Right hindlimb (tissue), 1 donor: Measurements from ENCODE around the gene SLC12A5.
A peak's percentile ranks its signal among the peaks of the same experiment; 100 is the strongest.

Source experiments
- DNase-seq: peaks from one replicate; pipeline ENCODE4 v3.0.0-alpha.2; 2018

The SLC12A5 gene

DNA sequence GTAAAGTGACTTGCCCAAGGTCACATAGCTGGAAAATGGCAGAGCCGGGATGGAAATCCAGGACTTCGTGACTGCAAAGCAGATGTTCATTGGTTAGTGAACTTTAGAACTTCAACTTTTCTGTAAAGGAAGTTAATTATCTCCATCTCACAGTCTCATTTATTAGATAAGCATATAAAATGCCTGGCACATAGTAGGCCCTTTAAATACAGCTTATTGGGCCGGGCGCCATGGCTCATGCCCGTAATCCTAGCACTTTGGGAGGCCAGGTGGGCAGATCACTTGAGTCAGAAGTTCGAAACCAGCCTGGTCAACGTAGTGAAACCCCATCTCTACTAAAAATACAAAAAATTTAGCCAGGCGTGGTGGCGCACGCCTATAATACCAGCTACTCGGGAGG lies 22.1 kb upstream of the SLC12A5 start:
- no peak for DNase-seq

- DNase-seq: no peak
Observed at GRCh38 chr20:46007671-46008070, 21.3 kb upstream of the SLC12A5 start.

- DNase-seq: no peak
Observed at GRCh38 chr20:46009816-46010215, 19.2 kb upstream of the SLC12A5 start.

GRCh38 chr20:46010491-46011391 lies 18.3 kb upstream of the SLC12A5 start:
- no peak for DNase-seq

DNA sequence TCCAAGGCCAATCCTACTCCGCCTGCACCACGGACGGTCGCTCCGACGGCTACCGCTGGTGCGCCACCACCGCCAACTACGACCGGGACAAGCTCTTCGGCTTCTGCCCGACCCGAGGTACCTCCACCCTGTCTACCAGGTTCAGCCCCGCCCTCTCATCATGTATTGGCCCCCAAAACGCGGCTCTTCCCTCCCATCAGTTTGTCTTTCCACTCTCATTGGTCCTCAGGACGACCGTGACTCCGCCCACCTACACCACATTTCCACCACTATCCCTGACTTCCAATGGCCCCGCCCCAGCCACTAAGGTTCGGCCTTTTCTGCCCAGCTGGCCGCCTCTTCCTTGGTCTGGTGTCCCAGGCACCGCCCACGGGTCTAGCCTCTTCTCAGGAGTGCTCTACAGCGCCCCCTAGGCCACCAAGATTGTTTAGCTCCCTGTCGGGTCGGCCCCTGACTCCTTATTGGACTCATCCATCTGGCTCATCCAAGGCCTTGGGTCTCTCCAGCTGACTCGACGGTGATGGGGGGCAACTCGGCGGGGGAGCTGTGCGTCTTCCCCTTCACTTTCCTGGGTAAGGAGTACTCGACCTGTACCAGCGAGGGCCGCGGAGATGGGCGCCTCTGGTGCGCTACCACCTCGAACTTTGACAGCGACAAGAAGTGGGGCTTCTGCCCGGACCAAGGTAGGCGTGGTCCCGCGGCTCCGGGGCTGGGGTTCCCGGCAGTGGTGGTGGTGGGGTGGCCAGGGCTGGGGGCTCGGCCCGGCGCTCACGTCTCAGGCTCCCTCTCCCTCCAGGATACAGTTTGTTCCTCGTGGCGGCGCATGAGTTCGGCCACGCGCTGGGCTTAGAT lies 17.2 kb upstream of the SLC12A5 start:
- no peak for DNase-seq

- DNase-seq: no peak
Observed at GRCh38 chr20:46012921-46013320, 16.1 kb upstream of the SLC12A5 start.

- DNase-seq: no peak
Observed at GRCh38 chr20:46013322-46013828, 15.6 kb upstream of the SLC12A5 start.

DNA sequence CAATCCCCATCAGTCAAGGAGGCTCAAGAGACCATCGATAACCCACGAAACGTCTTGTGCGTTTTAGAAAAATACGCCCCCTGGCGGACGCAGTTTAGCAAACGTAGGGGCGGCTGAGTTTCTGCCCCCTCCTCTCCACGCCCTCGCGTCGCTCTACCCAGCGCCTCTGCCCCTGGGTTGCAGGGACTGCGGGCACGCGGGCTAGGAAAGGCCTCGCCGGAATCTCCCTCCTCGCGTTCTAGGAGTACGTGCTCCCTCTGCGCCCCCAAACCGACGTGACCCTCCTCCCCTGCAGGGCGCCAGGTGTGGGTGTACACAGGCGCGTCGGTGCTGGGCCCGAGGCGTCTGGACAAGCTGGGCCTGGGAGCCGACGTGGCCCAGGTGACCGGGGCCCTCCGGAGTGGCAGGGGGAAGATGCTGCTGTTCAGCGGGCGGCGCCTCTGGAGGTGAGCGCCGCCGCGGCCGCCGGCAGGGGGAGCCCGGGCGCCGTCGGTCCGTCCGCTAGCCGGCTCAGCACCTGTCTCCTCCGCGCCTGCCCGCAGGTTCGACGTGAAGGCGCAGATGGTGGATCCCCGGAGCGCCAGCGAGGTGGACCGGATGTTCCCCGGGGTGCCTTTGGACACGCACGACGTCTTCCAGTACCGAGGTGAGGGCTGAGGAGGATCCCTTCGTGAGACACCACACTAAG lies 15.0 kb upstream of the SLC12A5 start:
- DNase-seq: peak; percentile 45

DNA sequence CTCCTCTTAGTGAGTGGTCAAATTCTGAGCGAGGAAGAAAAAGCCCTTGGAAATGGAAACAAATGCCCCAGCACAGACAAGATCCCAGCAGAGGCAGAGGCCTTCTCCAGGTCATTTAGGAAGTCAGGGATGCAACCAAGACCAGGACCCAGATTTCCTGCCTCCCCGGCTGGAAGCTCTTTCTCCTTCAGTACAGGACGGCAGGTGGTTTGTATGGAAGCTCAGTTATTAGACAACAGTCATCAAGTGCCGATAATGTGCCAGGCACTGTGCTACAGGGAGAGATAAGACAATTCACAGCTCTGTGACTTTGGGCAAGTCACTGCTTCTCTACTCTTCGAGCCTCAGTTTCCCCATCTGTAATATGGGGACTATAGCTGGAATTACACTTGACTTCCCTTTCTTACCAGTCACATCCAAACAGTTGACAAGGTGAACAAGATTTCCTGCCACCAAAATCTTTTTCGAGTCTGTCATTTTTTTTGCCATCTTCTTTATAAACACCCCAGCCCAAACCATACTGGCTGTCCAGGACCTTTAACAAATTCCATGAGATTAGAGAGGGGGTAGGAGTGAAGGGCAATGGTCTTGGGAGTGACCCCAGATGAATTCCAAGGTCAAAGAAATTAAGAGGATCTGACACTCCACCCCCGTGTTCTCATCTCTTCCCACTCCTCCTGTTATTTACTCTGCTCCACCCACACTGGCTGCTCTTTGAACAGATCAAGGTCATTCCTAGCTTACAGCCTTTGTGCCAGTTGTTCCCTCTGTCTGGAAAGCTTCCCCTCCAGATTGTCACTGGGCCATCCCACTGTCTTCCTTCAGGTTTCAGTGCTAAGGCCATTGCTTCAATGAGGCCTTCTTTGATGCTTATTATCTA lies 14.3 kb upstream of the SLC12A5 start:
- no peak for DNase-seq

DNA sequence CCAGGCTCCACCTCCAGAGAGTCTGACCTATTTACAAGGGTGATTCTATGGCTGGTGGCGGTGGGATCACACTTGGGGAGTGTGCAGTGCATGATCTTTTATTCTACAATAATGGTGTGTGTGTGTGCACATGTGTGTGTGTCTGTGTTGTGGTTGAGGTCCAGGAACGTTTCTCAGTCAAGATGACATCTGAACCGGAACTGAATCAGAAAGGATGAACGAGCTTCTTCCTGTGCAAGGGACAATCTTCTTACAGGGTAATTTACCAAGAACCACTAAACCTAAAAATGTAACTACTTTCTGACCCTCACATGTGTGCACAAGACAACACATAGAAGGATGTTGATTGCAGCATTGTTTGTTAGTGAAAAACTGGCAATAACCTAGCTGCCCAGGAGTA lies 11.7 kb upstream of the SLC12A5 start:
- no peak for DNase-seq

DNA sequence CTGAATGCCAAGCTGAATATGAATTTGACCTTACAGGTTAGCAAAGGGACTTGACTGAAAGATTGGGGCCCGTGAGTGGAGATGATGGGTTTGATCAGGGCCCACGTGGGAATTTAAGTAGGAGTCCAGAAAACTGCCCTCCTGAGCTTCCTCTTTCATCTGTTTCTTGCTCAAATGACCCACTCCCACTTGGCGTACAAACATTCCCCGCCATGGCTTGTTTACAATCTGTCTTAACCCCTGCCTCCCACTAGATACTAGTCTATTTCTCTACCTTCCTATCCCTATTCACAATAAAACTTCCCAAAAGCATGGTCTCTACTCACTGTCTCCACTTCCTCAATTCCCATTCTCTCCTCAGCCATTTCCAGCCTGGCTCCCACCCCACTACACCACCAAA lies 10.9 kb upstream of the SLC12A5 start:
- DNase-seq: no peak

DNA sequence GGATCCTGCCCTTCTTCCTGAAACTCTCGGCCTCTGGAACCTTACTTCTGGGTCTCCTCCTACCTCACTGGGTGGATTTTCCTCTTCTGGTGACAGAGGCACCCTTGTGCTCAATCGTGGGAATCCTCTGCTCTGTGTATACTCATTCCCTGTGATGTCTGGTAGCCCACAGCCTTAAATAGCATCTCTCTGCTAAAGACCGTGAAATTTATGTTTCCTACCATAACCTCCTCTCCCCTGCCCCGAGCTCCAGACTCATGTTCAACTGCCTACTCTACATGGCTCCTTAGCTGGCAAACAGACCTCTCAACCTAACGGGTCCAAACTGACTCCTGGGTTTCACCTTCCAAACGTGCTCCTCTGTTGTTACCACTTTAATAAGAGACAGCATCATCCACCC lies 10.4 kb upstream of the SLC12A5 start:
- no peak for DNase-seq

- no peak for DNase-seq
Observed at GRCh38 chr20:46020555-46020954, 8.5 kb upstream of the SLC12A5 start.

DNA sequence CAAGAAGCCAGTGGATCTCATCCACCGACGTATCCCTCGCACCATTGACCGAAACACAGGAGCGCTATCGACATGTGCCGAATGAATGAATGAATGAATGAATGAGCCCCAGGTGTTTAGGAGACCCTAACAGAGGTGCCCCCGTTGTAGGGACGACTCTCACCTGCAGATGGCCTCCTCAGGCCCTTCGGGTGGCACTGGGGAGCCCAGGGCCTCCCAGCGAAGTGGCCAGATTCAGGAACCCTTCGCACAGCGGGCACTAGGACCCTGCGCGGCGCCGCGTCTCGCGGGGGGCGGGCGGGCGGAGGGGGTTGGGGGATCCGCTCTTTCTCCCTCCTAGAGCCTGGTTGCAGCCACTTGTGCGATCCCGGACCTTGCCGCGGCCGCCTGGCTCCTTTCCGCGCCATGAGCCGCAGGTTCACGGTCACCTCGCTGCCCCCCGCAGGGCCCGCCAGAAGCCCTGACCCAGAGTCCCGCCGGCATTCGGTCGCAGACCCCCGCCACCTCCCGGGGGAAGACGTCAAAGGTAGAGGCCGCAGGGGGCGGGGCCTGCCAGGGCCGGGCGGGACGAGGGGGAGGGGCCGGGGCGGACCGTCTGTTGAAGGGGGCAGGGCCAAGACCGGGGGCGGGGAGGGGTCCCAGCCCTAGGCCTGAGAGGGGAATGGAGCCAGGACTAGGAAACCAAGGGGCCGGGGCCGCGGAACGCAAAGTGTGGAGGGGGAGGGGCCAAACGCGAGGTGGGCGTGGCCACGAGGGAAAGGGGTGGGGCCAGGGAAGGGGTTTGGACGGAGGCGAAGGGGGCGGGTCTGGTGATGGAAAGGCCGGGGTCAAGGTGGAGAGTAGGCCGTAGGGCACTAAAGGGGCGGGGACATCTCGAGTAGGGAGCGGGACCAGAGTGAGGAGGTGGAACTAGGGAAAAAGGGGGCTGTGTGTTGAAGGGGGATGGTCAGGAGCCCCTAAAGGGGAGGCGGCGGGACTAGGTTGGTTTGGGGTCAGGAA lies 7.4 kb upstream of the SLC12A5 start:
- DNase-seq: peak; percentile 44

DNA sequence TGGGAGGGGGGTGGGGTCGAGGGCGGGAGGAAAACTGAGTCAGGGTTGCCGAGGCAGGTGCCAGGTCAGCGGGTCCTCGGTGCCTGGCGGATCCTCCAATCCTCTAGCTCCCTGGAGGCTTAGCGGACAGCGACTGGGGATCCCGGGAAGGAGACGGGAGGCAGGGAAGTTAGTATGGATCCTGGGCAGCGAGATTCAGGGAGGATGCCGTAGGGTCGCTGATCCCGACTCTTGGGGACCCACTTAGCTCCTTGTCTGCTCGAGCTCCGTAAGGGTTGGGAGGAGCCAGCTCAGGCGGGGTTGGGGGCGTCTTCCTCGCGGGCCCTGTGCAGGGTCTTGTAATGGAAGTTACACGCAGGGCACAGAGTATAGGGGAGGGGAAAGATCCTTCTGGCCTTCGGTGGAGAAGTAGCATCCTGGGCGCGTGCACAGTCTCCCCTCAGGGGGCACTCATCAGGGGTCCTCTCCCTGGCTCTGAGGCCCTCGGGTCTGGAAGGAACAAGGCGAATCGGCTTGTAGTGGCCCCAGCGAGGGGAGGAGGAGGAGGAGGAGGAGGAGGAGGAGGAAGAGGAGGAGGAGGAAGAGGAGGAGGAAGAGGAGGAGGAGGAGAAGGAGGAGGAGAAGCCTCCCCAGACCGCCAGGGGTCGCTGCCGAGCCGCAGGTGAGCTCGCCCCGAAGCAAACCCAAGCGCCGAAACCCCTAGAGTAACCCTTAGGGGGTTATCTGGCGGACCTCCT lies 6.4 kb upstream of the SLC12A5 start:
- no peak for DNase-seq

DNA sequence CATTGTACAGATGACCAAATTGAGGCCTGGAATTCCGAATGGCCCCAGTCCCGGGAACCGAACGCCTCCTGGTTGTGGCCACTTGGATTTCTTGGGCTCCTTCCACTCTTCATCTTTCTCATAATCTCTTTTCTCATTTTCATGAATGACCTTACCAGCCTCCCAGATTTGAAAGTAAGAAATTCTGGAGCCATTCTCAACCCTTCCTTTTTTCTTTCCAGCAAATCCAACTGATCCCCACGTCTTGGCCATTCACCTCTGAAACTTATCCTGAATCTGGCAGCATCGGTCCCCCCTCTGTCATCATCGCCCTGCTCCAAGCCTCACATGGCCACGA lies 5.9 kb upstream of the SLC12A5 start:
- no peak for DNase-seq

- no peak for DNase-seq
Observed at GRCh38 chr20:46023999-46024398, 5.0 kb upstream of the SLC12A5 start.

DNA sequence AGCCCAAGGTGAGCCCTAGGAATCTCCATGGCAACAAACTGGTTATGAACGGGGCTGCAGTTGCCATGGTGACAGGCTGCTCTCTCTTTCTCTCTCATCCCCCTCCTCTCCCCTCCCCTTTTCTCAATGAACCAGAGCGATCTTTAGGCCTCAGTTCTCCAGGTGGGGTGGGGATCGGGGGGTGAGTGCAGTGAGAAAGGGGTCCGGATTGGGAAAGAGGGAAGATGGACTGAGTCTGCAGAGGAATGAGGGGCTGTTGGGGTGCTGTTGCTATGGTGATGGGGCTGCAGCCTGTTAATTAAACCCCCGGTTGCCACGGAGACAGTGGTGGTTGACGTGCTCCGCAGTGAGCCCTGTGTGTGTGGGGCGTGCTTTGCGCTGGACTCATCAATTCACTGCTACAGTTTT lies 3.6 kb upstream of the SLC12A5 start:
- DNase-seq: no peak

DNA sequence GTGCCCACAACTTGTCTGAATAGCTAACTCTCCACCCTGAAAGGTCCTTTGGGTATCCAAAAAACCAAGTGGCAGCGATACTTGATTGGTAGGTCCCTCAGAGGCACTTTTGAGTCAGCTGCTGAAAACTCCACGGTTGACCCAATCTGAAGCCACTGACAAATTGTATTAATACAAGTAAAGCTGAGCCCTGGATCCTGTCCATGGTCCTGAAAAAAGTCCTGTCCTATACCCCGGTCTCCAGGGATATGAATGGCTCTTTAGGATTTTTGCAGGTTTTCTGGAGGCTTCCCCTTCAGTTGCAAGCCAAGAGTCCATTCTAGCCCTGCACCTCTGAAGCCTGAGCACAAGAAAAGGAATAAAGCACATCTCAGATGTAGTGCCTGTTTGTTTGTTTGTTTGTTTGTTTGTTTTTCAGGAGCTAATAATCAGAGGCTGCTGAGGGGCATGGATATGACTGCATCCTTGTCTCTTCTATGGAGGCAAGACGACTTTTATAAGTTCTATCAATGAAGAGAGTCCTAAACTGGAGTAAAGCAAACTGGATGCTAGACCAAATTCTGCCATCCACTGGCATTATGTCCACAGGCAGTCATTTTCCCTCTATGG lies 1.7 kb upstream of the SLC12A5 start:
- DNase-seq: no peak

- no peak for DNase-seq
Observed at GRCh38 chr20:46028110-46028509, 905 bp upstream of the SLC12A5 start.
